HG03575 (cell line): ENCODE data around the gene PGK1.
"Not testable (repeated sequence)": the region's sequence is repeated elsewhere in the genome, so short reads cannot be mapped to it uniquely, and the experiment has no call there.

ENCODE experiments used
- ATAC-seq: cut with Tn5 transposase; IDR thresholded peaks from one replicate; pipeline ENCODE4 v1.9.1; 2021; ENCODE audit not compliant: unreplicated experiment, insufficient number of reproducible peaks, low FRiP score; ENCODE audit errors: extremely low read depth

PGK1 gene

DNA sequence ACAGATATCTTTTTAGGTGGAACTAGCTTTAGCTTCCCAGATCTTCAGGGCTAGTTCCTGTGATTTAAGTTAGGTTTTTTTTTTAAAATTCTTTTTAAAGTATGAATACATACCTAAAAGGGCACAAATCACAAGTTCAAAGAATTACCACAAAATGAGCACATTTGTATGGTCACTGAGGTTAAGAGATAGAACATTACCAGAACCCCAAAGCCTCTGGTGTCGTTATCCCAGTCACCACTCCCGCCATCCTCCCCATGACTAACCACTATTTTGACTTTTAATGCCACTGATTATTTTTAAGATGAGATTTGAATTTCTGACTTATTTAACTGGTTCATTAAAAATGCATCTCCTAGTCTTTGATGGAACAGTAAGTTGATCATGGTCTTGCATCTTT lies 5.4 kb downstream of the PGK1 start:
- ATAC-seq: no peak

DNA sequence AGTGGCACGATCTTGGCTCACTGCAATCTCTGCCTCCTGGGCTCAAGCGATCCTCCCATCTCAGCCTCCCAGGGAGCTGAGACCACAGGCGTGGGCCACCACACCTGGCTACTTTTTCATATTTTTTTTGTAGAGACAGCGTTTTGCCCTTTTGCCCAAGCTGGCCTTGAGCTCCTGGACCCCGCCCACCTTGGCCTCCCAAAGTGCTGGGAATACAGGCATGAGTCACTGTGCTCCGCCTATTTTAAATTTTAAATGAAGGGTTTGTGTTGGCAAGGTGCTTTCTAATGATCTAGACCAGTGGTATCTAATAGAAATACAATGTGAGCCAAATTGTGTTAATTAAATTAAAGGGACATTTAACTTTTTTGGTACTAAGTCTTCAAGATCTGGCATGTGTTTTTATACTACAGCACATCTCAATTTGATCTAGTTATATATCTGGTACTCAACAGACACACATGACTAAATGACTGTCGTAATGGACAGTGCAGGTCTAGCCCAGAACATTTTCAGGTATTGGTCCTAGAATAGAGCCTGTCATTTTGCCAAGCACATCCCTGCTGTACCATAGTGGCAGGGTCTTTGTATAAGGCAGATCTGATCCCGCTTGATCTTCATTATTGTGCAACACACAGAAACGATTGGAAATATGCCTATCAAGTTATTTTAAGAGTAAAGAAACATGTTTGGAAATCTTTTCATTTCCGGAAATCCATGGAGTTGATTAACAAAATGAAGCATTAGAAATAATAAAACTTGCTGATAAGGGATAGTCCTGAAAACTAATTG lies 7.3 kb downstream of the PGK1 start:
- no peak for ATAC-seq

DNA sequence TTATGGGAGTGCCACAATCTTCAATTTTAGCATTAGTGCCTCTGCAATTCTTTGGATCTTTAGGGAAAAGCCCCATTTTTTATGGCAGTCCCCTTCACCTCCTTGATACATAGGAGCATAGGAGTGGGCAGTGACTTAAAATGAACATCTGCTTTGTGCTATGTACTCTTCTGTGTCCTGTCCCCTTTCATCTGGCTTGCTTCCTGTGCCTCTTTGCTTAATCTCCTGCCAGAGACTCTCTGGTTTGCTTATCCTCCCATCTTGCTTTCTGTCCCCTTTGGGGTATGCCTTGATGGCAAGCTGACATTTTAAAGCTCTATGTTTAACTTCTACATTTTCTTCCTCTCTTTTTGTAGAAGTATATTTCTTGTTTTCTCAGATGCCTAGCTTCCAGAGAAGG lies 12.3 kb downstream of the PGK1 start:
- ATAC-seq: no peak

DNA sequence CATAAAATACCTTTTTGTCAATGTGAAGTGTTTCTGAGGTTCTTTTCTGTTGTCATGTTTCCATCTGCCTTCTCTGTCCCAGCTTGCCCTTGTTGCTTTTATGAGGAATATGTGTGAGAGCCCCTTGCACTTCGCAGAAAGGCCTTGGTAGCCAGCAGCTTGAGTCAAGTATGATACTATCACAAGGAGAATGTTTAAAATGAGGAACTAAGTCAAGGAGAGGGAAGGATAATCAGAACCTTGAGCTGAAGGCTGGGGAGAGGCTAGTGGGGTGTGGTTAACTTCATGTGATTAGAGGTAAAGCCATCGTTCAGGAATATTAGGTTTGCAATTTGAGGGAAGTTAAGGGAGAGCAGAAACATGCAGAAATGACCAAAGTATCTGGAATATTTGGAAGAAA lies 12.7 kb downstream of the PGK1 start:
- no peak for ATAC-seq

DNA sequence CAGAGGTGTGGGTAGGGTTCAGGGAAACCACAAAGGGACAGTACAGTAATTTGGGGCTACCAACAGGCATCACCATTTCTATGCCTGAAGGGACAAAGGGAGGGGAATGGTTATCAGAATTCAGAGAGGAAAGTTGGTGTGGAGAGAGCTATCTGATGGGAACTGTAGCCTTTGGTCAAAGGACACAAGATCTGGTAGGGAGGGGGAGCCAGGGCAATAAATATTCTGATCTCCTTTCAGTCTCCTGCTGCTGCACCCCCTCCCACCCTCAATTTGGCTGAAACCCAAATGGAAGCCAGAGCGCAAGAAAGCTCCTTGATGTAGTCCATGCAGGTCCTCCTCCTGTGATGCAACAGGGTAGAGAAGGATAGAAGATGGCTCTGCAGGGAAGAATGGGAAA lies 14.6 kb downstream of the PGK1 start:
- no peak for ATAC-seq

DNA sequence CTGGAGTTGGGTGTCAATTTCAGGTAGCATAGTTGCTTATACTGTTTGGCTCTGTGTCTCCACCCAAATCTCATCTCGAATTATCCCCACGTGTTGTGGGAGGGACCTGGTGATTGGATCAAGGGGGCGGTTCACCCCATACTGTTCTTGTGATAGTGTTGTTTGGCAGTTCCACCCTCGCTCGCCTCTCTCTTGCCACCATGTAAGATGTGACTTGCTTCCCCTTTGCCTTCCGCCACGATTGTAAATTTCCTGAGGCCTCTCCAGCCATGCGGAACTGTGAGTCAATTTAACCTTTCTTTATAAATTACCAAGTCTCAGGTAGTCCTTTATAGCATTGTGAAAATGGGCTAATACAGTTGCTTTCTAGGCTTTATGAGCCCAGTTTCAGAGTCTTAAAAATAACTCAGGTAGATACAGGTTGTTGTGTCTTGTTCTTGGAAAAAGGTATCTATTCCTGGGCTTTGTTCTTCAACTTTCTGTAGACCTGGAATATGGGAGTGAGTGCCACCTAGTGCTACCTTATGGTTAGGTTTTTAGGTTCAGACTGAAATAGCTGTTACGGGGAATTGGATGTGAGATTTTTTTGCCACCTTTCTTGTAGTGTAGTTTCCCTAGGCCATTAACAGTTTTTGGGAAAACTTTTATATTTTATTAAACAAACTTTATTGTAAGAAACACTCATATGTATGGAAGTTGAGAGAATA lies 15.6 kb downstream of the PGK1 start:
- no peak for ATAC-seq

DNA sequence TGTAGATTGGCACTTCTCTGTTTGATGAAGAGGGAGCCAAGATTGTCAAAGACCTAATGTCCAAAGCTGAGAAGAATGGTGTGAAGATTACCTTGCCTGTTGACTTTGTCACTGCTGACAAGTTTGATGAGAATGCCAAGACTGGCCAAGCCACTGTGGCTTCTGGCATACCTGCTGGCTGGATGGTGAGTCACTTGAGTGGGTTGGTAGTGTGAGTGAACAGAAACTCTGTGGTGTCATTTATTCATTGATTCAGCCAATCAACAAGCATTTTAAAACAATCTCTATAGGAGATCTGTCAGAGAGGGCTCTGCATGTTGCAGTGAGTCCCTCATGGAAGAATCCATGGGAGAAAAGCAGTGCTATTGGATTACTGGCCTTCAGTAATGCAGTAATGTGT lies 19.1 kb downstream of the PGK1 start:
- no peak for ATAC-seq

DNA sequence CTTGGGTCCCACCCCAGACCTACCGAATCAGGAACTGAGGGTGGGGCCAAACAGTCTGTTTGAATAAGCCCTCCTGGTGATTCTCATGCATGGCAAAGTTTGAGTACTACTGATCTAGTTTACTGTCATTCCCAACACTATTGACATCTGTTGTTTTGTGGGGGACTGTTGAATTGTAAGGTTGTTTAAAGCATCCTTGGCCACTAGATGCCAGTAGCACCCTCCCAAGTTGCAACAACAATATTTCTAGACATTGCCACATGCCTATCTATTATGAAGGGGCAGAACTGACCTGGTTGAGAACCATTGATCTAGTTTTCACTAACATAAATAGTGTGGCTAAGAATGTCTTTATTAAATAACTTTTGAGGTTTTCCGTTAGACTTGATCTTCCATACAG lies 20.3 kb downstream of the PGK1 start:
- ATAC-seq: no peak

DNA sequence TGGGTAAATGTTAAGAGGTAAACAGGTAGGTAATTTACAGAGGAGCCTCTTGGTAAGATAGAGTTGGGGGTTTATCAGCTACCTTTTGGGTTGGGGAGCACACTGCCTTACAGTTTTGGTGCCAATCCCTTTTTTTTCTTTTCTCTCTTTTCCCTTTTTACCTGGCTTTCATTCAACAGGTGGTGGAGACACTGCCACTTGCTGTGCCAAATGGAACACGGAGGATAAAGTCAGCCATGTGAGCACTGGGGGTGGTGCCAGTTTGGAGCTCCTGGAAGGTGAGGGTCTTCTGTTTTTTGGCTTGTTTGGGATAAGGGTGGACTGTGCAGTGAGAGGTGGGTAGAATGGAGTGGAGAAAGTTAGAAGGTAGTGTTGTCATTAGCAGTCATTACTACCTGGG lies 21.1 kb downstream of the PGK1 start:
- no peak for ATAC-seq

DNA sequence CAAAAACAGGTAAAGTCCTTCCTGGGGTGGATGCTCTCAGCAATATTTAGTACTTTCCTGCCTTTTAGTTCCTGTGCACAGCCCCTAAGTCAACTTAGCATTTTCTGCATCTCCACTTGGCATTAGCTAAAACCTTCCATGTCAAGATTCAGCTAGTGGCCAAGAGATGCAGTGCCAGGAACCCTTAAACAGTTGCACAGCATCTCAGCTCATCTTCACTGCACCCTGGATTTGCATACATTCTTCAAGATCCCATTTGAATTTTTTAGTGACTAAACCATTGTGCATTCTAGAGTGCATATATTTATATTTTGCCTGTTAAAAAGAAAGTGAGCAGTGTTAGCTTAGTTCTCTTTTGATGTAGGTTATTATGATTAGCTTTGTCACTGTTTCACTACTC lies 21.7 kb downstream of the PGK1 start:
- not testable (repeated sequence) for ATAC-seq

DNA sequence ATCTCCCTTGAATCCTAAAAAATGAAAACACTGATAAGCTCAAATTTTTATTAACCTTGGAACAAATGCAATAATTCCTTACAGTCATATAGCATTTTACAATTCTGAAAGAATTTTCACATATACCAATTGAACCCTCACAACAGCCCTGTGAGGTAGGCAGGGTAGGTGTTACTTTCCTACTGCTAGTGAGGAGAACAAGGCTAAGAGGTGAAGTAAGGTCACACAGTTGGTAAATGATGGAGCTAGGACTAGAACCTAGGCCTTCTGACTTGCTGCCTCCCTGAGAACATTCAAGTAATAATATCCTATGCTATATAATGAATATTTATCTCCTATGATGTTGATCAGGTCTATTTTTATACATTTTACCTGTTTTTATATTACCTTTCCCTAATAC lies 25.7 kb downstream of the PGK1 start:
- ATAC-seq: no peak

DNA sequence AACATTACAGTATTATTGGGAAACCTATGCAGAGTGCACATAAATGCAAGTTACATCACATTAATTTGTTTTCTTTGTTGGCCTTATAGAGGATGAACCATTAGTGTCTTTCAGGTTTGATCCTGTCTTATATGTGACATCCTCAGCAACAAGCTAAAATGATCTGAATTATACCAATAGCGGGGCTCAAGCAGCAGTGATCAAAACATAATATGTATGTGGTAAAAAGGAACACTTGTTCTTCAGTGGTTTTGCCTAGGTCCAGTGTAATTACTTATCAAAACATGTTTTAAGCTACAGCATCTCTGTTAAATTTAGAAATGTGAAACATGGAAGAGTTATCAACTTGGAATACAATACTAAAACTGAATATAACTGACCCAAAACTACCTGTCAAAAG lies 26.3 kb downstream of the PGK1 start:
- no peak for ATAC-seq

DNA sequence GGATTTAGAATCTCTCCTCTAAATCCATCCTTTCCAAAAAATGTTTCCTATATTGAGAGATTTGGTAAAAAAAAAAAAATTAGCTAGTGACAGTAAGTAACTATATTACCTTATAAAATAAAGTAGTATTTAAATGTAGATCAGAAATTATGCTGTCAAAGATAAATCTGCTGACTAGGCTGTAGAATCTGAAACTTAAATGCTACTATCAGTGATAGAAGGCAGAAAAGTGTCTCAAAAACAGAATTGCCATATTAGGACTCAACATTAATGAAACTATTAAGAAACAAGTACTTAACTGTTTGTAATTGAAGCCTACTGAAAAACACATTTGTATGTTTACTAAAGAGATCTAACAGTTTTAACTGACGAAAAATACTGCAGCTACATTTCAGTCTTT lies 27.1 kb downstream of the PGK1 start:
- no peak for ATAC-seq

DNA sequence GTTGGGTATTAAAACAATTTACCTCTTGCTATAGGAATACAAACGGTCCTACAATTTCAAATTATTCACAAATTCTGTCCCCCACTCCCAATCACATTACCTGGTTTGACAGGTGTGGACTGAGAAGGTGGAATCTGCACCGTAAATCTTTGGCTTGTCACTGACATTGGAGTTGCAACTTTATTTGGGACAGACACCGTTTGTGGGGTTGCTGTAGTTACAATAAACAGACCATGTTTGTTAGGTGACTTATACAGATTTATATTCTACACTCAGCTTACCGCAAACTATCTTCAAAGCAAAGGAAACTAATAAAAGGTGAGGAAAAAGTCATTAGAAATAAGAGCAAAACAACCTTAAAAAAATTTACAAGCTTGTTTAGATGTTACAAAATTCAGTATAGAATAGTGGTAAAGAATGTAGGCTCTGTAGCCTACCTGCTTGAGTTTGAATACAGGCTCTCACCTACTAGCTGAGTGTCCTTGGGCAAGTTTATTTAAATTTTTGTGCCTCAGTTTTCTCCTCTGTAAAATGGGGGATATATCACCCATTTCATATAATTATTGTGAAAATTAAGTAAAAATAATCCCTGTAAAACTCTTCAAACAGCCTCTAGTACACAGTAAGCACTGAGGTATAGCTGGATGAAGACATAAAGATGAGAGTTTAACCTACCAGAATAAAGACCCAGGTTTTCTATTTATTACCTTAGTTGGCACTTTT lies 29.4 kb downstream of the PGK1 start:
- ATAC-seq: no peak

DNA sequence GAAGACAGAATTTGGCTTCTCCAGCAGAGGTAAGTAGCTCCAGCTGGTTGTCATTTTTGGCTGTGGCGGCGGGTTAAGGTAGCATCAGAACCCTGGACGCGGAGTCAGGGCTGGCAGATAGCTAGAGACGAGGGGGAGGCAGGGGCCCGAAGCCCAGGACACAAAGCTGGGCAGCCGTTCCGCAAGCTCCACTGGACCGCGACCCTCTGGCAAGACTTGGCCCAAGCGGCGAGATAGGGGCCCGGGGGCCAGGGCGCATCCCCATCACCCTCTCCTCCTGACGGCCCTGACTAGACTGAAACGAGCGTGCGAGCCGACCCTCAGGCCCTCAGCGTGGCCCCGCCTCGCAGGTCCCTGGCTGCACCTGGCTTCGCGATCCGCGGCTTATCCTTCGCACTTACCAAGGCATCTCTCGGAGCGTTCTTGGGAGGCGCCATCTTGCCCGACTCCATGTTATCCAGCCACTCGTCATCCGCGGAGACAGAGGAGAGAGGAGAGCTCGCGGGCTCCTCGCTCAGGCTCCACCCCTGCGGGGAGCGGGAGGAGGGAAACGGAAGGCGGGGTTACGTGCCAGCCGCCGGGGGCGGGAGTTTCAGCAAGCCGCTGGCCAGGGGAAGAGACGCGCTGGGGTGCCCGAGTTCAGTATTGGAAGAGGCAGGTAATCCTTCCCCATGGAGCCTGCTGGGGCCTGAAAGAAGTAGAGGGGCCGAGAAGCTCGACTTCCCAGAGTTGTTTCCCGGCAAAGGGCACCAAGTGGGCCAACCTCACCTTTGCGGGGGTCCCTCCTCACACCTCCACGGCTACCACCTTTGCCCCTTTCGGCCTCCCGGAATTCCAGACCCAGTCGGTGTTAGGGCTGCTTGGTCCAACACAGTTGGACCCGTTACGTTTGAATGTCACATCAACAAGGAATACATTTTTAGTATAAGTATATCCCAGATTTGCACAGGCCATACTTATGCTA lies 35.4 kb downstream of the PGK1 start, which contains the start of gene TAF9B:
Gene TAF9B (minus strand): TSS at position 491 of the 964 bp plus-strand sequence. CDS start 39 bp downstream, at position 452.
- ATAC-seq: peak; percentile 75

DNA sequence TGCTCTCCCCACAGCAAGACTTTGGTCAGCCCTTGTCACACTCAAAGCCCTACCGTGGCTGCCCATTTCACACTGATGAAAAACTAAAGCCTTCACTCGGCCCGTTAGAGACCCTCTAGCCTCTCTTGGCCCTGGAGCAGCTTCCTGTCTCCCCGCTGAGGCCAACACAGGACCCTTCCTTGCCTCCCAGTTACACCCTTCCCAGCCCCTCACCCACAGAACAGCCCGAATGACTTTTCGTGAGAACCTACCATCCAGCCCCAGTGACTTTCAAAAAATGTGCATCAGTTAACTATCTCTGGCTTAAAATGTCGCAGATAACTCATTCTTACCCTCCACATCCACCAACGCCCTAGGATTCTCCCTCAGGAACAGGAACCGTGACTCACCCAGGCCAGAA lies 36.2 kb downstream of the PGK1 start:
- ATAC-seq: no peak

DNA sequence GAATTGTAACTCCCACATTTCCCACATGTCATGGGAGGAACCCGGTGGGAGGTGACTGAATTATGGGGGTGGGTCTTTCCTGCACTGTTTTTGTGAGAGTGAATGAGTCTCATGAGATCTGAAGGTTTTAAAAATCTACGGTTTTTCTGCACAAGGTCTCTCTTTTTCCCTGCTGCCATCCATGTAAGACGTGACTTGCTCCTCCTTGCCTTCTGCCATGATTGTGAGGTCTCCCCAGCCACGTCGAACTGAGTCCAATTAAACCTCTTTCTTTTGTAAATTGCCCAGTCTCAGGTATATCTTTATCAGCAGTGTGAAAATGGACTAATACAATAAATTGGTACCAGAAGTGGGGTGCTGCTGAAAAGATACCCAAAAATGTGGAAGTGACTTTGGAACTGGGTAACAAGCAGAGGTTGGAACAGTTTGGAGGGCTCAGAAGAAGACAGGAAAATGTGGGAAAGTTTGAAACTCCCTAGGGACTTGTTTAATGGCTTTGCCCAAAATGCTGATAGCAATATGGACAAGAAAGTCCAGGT lies 43.0 kb downstream of the PGK1 start:
- not testable (repeated sequence) for ATAC-seq

DNA sequence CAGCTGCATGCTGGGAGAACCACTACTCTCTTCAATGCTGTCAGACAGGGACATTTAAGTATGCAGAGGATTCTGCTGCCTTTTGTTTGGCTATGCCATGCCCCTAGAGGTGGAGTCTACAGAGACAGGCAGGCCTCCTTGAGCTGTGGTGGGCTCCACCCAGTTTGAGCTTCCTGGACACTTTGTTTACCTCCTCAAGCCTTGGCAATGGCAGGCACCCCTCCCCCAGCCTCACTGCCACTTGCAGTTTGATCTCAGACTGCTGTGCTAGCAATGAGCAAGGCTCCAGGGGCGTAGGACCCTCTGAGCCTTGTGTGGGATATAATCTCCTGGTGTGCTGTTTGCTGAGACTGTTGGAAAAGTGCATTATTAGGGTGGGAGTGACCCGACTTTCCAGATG lies 53.3 kb downstream of the PGK1 start:
- ATAC-seq: not testable (repeated sequence)

DNA sequence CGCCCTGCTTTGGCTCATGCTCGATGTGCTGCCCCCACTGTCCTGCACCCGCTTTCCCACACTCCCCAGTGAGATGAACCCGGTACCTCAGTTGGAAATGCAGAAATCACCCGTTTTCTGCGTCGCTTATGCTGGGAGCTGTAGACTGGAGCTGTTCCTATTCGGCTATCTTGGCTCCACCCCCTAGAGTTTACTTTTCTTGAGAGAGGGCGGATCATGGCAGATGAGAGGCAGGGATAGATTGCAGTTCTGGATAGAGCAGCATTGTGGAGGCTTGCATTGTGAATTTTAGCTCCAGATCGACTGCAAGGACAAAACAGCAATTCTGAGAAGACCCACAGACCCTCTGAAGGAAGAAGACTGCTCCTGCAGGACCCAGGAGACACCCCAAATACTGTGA lies 53.8 kb downstream of the PGK1 start:
- not testable (repeated sequence) for ATAC-seq
